WTC11 (cell line): ENCODE data around the gene GUCY1A2. TPM values are rescaled to one million over a fixed set of nuclear protein-coding genes. Genes with fewer than 3 reads are reported as not detected.

ENCODE experiments used
- ATAC-seq: fragments of 200-7000 bp; cut with Tn5 transposase; 2 replicates; pipeline ENCODE4 v1.10.0; 2021; ENCODE audit warnings: mild to moderate bottlenecking, moderate library complexity
- CTCF ChIA-PET: fragments of 300-600 bp; sonication (Branson Sonifier 250); formaldehyde crosslinking; loops from one replicate; lab custom pipeline; 2021; ENCODE audit warnings: antibody characterized with exemption; lab: Charles Lee
- POLR2A ChIA-PET: fragments of 350-600 bp; sonication (Branson Sonifier 250); formaldehyde crosslinking; loops from one replicate; lab custom pipeline; 2021; ENCODE audit warnings: antibody characterized with exemption; lab: Charles Lee
- DNase-seq: peaks from one replicate; pipeline ENCODE4 v3.0.0; 2021; ENCODE audit warnings: low spot score
- H3K27ac Mint-ChIP-seq: 2 replicates; pipeline ENCODE4 v1.8.0; 2021; ENCODE audit warnings: mixed read lengths
- H3K27me3 Mint-ChIP-seq: 2 replicates; pipeline ENCODE4 v1.8.0; 2021; ENCODE audit warnings: low read depth, mild to moderate bottlenecking, moderate library complexity, mixed read lengths
- H3K36me3 Mint-ChIP-seq: 2 replicates; pipeline ENCODE4 v1.8.0; 2021; ENCODE audit warnings: mixed read lengths
- H3K4me1 Mint-ChIP-seq: 2 replicates; pipeline ENCODE4 v1.8.0; 2022; ENCODE audit warnings: mixed read lengths
- H3K4me3 Mint-ChIP-seq: 2 replicates; pipeline ENCODE4 v1.8.0; 2021; ENCODE audit warnings: mild to moderate bottlenecking, moderate library complexity, mixed read lengths
- H3K9me3 Mint-ChIP-seq: 2 replicates; pipeline ENCODE4 v1.8.0; 2021; ENCODE audit warnings: mixed read lengths
- ATF2 ChIP-seq: sonication (generic); formaldehyde crosslinking; IDR thresholded peaks from 2 replicates; pipeline ENCODE4 v1.8.1; 2022; ENCODE audit warnings: low read depth, missing genetic modification reagents, borderline replicate concordance
- ATF6 ChIP-seq: sonication (generic); formaldehyde crosslinking; IDR thresholded peaks from 2 replicates; pipeline ENCODE4 v1.8.1; 2023; ENCODE audit warnings: mild to moderate bottlenecking, missing genetic modification reagents
- CBFB ChIP-seq: sonication (generic); formaldehyde crosslinking; IDR thresholded peaks from 2 replicates; pipeline ENCODE4 v1.8.1; 2022; ENCODE audit warnings: mild to moderate bottlenecking, low read depth, missing genetic modification reagents
- E2F5 ChIP-seq: sonication (generic); formaldehyde crosslinking; IDR thresholded peaks from 2 replicates; pipeline ENCODE4 v1.8.1; 2022; ENCODE audit warnings: mild to moderate bottlenecking, moderate library complexity, missing genetic modification reagents
- ERG ChIP-seq: fragments of 250-450 bp; sonication (Bioruptor Pico); IDR thresholded peaks from 2 replicates; pipeline ENCODE4 v1.8.0; 2021; ENCODE audit warnings: mild to moderate bottlenecking
- FOXP1 ChIP-seq: sonication (generic); formaldehyde crosslinking; IDR thresholded peaks from 2 replicates; pipeline ENCODE4 v1.8.0; 2022; ENCODE audit warnings: missing genetic modification reagents, mild to moderate bottlenecking, moderate library complexity, borderline replicate concordance
- GTF2I ChIP-seq: fragments of 250-450 bp; sonication (Bioruptor Pico); conservative IDR thresholded peaks from 2 replicates; pipeline ENCODE4 v1.4.0; 2021; ENCODE audit warnings: mild to moderate bottlenecking
- IRF2 ChIP-seq: sonication (generic); formaldehyde crosslinking; IDR thresholded peaks from 2 replicates; pipeline ENCODE4 v1.8.0; 2022; ENCODE audit warnings: low read depth, missing genetic modification reagents, borderline replicate concordance
- MLX ChIP-seq: sonication (generic); formaldehyde crosslinking; IDR thresholded peaks from 2 replicates; pipeline ENCODE4 v1.8.1; 2023; ENCODE audit warnings: mild to moderate bottlenecking, missing genetic modification reagents, moderate library complexity
- SMAD4 ChIP-seq: sonication (generic); formaldehyde crosslinking; IDR thresholded peaks from 2 replicates; pipeline ENCODE4 v1.8.0; 2022; ENCODE audit warnings: mild to moderate bottlenecking, missing genetic modification reagents
- ZMAT4 ChIP-seq: fragments of 250-450 bp; sonication (Bioruptor Pico); IDR thresholded peaks from 2 replicates; pipeline ENCODE4 v1.9.0; 2021; ENCODE audit warnings: mild to moderate bottlenecking
- ZNF281 ChIP-seq: sonication (generic); formaldehyde crosslinking; IDR thresholded peaks from 2 replicates; pipeline ENCODE4 v1.8.0; 2023; ENCODE audit warnings: mild to moderate bottlenecking, missing genetic modification reagents
- ZNF317 ChIP-seq: sonication (generic); formaldehyde crosslinking; IDR thresholded peaks from 2 replicates; pipeline ENCODE4 v1.8.1; 2023; ENCODE audit warnings: low read depth, mild to moderate bottlenecking, moderate library complexity, missing genetic modification reagents, borderline replicate concordance
- ZNF396 ChIP-seq: fragments of 250-450 bp; sonication (Bioruptor Pico); IDR thresholded peaks from 2 replicates; pipeline ENCODE4 v1.8.0; 2021; ENCODE audit warnings: mild to moderate bottlenecking, moderate library complexity, borderline replicate concordance
- ZNF671 ChIP-seq: fragments of 250-450 bp; sonication (Bioruptor Pico); IDR thresholded peaks from 2 replicates; pipeline ENCODE4 v1.8.0; 2021; ENCODE audit warnings: mild to moderate bottlenecking
- total RNA-seq: library from RNA; stranded (reverse); gene quantifications from 3 replicates; pipeline ENCODE4 v1.2.3, GENCODE V29; 2021

The GUCY1A2 gene
- total RNA-seq, 1 experiment from 2014 or later: 0.90 TPM

- CTCF ChIA-PET: interaction anchor here (1.0 kb wide), 1 partner anchor 10 kb away, joined by 4 read pairs; no protein-coding TSS in a partner anchor
- Mint-ChIP-seq H3K36me3 (no peaks in the 10 kb centered on the region), H3K27ac (no peak overlapping the region), H3K9me3 (no peaks in the 10 kb centered on the region), H3K4me1 (peaks cover 7% of the 10 kb centered on the region), H3K27me3 (peaks cover 3% of the 10 kb centered on the region; the same call in 1 of the 2 replicates), H3K4me3 (no peak overlapping the region)
- TF ChIP-seq CBFB (CRISPR knock-in tag) (no peak), ZMAT4 (no peak)
- POLR2A ChIA-PET: interaction anchor here (1.0 kb wide), 1 partner anchor 10 kb away, joined by 3 read pairs; no protein-coding TSS in a partner anchor
- ATAC-seq (no peak), DNase-seq (no peak)
These were observed 9.1 kb downstream of the GUCY1A2 start for GRCh38 chr11:107009190-107009589.

GRCh38 chr11:107006076-107006833 is 12.0 kb downstream of the GUCY1A2 start:
- POLR2A ChIA-PET: no interaction called here
- no peaks in the 10 kb centered on the region for H3K36me3 Mint-ChIP-seq
- no peak overlapping the region for H3K27ac Mint-ChIP-seq
- CTCF ChIA-PET: no interaction called here
- DNase-seq (no peak), ATAC-seq (no peak)
- no peaks in the 10 kb centered on the region for H3K9me3 Mint-ChIP-seq
- no peak overlapping the region for H3K4me3 Mint-ChIP-seq
- peaks cover 10% of the 10 kb centered on the region for H3K4me1 Mint-ChIP-seq
- H3K27me3 Mint-ChIP-seq: peaks cover 3% of the 10 kb centered on the region; the same call in 1 of the 2 replicates
- TF ChIP-seq FOXP1 (CRISPR knock-in tag) (no peak), ERG (CRISPR knock-in tag) (no peak), ZNF396 (CRISPR knock-in tag) (no peak), ATF2 (CRISPR knock-in tag) (no peak), MLX (CRISPR knock-in tag) (no peak), ZNF317 (CRISPR knock-in tag) (no peak), IRF2 (CRISPR knock-in tag) (no peak), ATF6 (CRISPR knock-in tag) (no peak), SMAD4 (CRISPR knock-in tag) (no peak), ZNF671 (CRISPR knock-in tag) (no peak), GTF2I (no peak), E2F5 (CRISPR knock-in tag) (no peak), ZNF281 (no peak)
